MV-4-11 (cell line): ENCODE results near the gene SYK.
"Not testable (repeated sequence)": the region's sequence is repeated elsewhere in the genome, so short reads cannot be mapped to it uniquely, and the experiment has no call there.

Source experiments
- DNase-seq: peaks from one replicate; lab custom pipeline; 2025; lab: John Stamatoyannopoulos, UW

SYK gene

GRCh38 chr9:90801241-90801972, at the start of gene SYK:
TSS of gene SYK (plus strand) at chr9:90801819. CDS start at chr9:90843899, 42,080 bp downstream.
- DNase-seq, result peak; percentile 83

GRCh38 chr9:90755514-90756371, 45.9 kb upstream of the SYK start:
- DNase-seq, result peak; percentile 30

DNA sequence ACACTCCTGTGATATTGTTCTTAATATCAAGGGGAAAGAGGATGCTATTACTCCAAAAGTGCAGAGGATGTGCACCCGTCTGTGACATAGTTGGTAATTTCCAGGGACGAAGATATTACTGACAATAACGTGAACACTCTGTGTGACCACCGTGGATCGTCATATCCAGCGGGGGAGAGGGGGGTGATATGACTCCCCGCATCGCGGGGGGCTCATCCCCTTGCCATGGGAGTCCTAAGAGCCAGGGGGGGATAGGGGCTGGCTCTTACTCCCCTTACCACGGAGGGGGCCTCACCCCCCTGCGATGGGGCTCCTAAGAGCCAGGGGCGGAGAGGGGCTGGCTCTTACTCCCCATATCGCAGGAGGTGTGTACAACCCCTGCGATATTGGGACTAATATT, 41.0 kb upstream of the SYK start:
- not testable (repeated sequence) for DNase-seq

- DNase-seq, result no peak
These were observed 34.9 kb upstream of the SYK start for GRCh38 chr9:90766731-90767130.

DNA sequence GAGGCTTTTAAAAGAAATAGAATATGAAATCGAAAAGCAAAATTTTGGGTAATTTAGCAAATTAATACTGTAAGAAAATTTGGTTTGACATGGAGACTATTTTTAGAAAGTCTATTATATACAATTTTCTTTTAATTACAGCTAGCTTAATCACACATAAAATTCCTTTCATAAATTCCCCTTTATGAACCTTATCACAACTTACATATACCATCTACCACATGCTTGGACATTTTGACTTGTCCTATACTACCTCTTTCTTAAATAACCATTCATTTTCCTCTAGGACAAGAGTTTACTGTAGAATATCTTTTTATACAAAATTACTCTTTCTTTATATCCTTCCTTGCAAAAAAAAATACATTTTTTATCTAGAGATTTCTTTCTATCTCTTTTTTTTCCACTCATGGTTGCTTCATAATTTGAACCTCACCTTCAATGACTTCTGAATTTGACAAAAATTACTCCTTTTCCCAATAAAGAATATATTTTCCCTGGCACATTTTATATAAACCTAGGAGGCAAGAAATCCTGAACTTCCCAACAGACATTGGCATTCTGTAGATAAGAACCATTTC, 34.0 kb upstream of the SYK start:
- no peak for DNase-seq

DNA sequence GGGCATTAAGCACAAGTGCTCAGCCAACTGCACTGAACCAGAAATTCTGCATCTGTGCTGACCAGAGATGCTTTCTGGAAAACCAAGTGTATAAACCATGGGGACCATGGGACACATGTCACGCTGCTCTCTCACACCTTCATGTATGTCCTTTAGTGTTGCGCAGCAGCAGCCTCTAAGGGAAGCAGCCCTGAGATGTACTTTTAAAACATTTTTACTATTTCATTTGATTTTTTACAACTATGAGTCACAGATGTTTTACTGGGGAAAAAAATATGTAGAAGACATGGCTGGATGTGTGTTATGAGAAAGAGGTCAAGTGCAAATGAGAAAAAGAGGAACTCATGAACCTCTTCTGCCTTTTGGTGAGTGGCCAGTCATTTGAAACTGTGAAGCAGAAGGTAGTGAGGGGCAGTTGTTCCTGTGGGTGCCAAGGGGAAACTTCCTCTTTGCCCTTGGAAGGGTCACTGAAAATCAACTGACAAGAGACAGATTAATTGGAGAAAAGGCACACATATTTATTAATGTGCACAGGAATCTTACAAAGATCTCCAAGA, 31.4 kb upstream of the SYK start:
- DNase-seq, result peak; percentile 96

GRCh38 chr9:90770927-90771326, 30.7 kb upstream of the SYK start:
- DNase-seq, result no peak

DNA sequence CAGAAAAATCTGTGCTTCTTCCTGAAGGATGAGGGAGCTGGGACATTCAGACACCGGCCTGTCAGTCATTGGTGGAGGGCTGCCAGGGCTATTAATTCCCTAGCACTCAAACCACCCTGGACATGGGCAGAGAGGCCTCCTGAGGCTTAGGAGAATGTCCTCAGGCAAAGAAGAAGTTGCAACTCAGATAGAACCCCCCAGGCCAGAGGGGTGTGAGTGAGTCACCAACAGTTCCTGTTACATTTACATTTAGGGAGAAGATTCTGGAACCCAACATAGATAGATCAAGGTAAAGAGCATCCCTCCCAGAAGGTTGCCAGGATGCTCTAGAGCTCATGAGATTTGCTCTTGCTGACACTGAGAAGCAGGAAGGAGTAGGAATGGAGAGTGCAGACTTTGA, 29.2 kb upstream of the SYK start:
- DNase-seq, result peak; percentile 42

- peak; percentile 55 for DNase-seq
These were observed 28.0 kb upstream of the SYK start for GRCh38 chr9:90773617-90774016.

DNA sequence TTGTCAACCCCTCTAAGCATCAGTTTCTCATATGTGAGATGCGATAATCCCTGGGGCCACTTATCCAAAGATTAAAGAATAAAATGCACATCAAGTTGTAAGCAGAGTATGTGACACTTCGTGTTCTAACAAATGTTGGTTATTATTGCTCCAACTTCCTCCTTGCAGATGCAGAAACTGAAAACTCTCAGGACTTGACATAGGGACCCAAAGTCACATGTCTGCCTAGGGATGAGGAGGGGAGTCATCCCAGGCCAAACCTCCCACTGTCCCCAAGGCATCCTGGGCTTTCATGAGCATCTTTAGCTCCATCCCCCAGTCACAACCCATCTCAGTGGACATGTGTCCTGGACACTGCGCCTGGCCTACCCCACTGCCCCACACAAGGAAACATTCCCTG, 27.5 kb upstream of the SYK start:
- peak; percentile 44 for DNase-seq

DNA sequence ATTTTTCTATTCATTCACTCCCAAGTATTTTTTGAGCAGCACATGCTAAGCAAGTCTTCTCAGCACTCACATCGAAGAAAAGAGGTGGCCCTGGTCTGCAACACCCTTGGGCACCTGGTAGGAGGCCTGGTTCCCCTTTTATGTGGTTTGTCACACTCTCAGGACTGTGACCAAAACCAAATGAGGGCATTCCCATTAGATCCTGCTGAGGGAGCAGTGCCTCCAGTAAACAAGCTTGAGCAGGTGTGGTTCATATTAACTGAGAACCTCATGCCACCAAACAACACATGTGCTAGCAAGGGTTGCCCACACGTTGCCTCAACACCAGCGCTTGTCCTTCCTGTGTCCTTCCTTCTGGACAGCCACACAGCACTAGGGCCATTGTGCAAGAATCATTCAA, 26.9 kb upstream of the SYK start:
- peak; percentile 80 for DNase-seq

DNA sequence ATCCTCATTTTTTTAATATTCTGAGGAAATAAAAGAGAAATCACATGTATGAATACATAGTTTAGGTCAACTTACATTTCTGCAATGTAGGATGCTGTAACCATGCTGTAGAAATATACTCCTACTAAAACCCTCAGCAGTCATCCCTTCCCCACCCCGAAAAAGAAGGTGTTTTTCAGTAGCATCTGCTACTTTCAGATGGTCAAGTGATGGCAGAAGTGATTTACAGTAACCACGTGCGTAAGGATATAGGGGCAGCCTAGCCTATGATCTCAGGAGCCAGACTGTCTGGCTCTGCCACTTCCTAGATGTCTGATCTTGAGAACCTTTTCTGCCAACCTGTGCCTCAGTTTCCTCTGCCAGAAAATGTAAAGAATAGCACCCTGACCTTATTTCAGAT, 26.0 kb upstream of the SYK start:
- peak; percentile 45 for DNase-seq

GRCh38 chr9:90778746-90779145, 22.9 kb upstream of the SYK start:
- no peak for DNase-seq

- no peak for DNase-seq
These were observed 18.1 kb upstream of the SYK start for GRCh38 chr9:90783552-90783951.

GRCh38 chr9:90783964-90784363, 17.7 kb upstream of the SYK start:
- no peak for DNase-seq

DNA sequence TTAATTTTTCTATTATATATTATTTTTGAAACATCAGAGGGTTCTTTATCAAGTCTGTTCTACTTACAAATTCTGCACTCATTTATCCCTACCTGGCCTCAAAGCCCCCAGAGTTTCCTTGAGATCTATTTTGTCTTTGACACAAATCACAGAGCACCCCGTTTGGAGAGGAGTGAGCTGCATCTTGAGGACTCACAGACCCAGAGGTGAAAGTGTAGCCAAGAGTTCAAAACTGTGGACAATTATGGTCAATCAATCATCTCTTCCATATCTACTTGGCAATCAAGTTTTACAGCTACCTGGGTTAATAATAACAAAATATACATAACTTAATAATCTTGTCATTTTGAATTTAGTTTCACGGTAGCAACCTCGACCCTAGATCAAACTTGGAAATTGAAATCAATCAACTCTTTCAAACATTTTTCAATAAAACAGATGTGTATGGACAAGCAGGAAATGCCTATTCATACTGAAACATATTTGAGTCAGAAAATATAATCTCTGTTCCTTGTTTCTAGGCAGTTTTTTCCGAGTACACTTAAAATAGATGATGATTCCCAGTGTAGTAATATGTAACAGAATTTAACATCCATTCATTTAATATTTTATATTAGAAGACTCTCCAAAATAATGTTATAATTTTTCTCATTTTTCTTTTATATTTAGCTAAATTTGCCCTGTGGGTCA, 13.7 kb upstream of the SYK start:
- DNase-seq, result peak; percentile 80

- DNase-seq, result peak; percentile 22
These were observed 13.1 kb upstream of the SYK start for GRCh38 chr9:90788527-90788926.

- no peak for DNase-seq
These were observed 12.2 kb upstream of the SYK start for GRCh38 chr9:90789408-90789807.

DNA sequence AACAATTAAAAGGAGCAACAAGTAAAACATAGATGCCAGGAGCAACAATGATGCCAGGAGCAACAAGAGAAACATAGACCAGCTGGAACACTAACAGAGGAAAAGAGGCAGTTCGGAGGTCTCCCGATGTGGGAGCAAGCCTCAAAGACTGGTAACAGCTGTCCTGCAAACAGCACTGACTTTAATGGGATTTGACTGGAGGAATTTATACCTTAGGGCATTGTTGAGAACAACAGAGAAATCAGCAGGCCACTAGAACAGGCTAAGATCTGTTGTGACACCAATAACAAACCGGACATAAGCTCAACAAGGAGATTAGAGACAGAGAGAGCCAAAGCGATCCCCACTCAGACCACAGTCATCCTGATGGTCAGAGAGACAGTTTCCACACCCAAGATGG, 11.8 kb upstream of the SYK start:
- DNase-seq, result no peak

- not testable (repeated sequence) for DNase-seq
These were observed 8.6 kb upstream of the SYK start for GRCh38 chr9:90793024-90793423.

- DNase-seq, result peak; percentile 50
These were observed 7.9 kb upstream of the SYK start for GRCh38 chr9:90793729-90794128.

- DNase-seq, result peak; percentile 47
These were observed 6.5 kb upstream of the SYK start for GRCh38 chr9:90795084-90795483.
